Activated gamma-delta T cell treated with Interleukin-2 at 50 U/mL for 16 hours (primary cell): ENCODE results near the gene SNRNP35.
A peak's percentile ranks its signal among the peaks of the same experiment; 100 is the strongest.
"Not testable (repeated sequence)": the region's sequence is repeated elsewhere in the genome, so short reads cannot be mapped to it uniquely, and the experiment has no call there.

Experiments
- DNase-seq: peaks from one replicate; pipeline ENCODE4 v3.0.0-alpha.2; 2020

Gene SNRNP35, protein sequence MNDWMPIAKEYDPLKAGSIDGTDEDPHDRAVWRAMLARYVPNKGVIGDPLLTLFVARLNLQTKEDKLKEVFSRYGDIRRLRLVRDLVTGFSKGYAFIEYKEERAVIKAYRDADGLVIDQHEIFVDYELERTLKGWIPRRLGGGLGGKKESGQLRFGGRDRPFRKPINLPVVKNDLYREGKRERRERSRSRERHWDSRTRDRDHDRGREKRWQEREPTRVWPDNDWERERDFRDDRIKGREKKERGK

DNA sequence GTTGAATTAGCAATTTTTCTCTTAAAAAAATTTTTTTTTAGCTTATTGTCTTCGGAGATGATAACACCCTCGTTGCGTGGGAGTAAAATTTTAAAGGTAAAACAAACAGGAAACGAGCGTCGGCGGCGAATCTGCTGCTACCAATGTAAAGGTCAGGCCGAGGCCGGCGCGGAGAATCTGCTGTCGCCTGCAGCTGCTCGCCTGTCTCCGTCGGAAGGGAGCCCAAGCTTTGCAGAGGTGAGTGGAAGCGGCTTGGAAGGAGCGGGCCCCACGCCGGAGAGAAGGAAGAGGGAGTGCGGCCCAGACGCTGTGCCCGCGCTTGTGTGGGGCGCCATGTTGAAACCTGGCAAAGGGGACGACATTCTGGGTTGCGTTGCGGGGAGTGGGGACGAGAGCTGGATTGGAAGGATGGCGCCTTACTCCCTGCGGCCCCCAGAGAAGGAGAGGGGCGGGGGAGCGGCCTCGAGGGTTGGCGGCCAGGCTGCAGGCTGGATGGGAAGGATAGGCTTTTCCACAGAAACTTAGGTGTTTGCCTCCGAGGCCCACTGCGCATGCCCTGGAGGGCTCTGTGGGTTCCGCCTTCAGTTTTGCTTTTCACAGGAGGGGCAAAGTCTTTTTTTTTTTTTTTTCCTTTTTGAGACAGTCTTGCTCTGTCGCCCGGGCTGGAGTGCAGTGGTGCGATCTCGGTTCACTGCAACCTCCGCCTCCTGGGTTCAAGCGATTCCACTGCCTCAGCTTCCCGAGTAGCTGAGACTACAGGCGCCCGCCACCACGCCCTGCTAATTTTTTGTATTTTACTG is at the start of gene SNRNP35:
Gene SNRNP35 (plus strand): TSS at position 160 of the 800 bp plus-strand sequence. CDS start 7,402 bp downstream, outside the sequence.
- DNase-seq: peak; percentile 86

DNA sequence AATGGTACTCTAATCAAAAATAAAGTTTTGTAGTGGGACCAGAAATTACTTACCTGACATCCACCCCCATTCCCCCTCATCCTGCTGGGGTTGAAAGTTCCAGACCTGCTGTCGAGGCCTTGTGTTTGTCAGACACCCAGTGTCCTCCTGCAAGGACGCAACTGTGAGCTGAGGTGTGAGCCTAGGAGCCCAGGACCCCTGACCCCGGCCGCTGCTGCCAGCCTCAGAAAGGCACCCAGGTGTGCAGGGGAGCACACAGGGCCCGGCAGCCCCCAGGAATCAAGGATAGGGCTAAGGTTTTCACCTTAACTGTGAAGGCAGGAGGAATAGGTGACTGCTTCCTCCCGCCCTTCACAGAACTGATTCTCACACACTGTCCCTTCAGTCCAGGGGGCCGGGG is 49.3 kb upstream of the SNRNP35 start:
- not testable (repeated sequence) for DNase-seq

DNA sequence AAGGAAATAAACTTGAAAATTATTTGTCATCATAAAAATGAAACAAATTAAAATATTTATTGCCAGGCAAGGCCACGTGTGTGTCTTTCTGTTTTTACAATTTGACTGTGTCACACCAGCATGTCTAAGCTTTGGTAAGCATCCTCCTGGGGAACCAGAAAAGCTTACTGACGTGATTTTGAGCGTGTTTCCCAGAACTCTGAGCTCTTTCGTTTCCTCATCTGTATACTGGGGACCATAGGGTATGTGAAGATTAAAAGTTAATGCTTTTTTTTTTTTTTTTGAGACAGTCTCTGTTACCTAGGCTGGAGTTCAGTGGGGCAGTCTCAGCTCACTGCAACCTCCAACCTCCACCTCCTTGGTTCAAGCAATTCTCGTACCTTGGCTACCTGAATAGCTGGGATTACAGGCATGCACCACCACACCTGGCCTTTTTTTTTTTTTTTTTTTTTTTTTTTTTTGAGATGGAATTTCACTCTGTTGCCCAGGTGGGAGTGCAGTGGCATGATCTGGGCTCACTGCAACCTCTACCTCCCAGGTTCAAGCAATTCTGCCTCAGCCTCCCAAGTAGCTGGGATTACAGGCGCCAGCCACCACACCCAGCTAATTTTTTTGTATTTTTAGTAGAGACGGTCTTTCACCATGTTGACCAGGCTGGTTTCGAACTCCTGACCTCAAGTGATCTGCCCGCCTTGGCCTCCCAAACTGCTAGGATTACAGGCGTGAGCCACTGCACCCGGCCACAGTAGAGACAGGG is 48.5 kb upstream of the SNRNP35 start:
- DNase-seq: not testable (repeated sequence)

DNA sequence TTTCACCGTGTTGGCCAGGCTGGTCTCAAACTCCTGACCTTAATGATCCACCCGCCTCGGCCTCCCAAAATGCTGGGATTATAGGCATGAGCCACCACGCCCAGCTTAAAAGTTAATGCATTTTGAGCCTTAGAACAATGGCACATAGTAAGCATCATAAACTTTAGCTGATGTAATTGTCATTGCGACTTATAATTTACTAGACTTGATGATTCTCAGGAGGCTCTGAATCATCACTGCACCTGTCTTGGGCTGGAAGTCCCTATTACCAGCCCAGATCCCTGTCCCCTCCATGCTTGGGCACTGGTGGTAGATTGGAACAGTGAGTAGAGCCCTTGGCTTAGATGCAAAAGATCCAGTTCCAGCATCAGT is 47.9 kb upstream of the SNRNP35 start:
- no peak for DNase-seq

DNA sequence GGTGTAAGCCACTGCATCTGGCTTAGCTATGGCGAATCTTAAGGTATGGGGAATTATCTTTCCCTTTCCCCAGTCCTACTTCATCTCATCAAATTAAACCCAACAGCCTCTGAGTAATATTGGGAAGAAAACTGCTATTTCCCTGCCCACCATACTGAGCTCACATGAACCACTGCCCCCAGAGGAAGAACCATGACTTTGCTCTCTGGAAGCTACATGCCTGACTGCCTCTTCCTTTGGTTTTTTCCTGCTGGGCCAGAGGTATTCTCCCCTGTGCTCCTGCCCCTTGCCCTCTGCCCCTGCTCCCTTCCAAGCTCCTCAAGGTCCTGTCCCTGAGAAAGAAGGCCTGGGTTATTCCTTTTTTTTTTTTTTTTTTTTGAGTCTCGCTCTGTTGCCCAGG is 36.6 kb upstream of the SNRNP35 start:
- no peak for DNase-seq

DNA sequence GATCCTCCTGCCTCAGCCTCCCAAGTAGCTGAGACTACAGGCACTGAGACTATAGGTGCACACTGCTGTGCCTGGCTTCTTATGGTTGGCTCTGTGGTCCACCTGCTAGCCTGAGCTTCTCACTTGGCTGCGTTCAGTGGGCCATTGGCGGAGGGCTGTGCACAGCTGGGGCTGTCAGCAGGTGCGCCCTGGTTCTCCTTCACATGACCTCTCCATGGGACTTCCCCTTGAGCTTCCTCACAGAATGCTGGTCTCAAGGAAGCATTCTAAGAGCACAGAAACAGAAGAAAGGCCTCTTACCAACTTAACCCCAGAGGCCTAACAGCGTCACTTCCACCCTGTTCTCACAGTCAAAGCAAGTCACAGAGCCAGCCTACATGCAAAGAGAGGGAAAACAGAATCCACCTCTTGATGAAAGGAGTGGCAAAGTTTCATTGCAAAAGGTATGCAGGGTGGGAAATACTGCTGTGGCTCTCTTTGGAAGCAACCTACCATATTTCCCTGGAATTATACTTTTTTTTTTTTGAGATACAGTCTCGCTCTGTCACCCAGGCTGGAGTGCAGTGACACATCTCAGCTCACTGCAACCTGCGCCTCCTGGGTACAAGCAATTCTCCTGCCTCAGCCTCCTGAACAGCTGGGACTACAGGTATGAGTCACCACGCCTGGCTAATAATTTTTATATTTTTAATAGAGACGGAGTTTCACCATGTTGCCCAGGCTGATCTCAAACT is 30.7 kb upstream of the SNRNP35 start:
- no peak for DNase-seq

DNA sequence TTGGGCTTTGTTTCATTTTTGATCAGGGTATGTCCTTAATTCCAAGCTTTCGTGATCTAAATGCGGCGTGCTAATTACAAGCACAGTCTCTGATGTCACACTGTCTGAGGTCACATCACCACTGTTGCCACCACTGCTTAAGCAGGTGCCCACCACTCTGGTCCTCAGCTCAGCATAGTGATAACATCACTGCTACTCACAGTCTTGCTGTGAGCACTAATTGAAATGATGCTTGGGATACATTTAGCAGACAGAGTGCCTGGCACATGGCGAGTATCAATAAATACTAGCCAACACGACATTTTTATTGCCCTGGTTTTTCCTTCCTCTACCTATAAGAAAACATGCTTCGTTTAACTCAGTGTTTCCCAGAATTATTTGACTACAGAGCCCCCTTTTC is 29.3 kb upstream of the SNRNP35 start:
- DNase-seq: no peak

DNA sequence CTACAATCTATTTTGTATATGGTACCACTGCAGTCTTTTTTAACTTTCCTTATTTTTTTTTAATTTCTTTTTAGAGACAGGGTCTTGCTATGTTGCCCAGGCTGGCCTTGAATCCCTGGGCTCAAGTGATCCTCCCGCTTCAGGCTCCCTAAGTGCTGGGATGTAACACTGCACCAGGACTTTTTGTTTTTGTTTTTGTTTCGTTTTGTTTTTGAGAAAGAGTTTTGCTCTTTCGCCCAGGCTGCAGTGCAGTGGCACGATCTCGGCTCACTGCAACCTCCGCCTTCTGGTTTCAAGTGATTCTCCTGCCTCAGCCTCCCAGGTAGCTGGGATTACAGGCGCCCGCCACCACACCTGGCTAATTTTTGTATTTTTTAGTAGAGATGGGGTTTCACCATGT is 28.8 kb upstream of the SNRNP35 start:
- DNase-seq: not testable (repeated sequence)

DNA sequence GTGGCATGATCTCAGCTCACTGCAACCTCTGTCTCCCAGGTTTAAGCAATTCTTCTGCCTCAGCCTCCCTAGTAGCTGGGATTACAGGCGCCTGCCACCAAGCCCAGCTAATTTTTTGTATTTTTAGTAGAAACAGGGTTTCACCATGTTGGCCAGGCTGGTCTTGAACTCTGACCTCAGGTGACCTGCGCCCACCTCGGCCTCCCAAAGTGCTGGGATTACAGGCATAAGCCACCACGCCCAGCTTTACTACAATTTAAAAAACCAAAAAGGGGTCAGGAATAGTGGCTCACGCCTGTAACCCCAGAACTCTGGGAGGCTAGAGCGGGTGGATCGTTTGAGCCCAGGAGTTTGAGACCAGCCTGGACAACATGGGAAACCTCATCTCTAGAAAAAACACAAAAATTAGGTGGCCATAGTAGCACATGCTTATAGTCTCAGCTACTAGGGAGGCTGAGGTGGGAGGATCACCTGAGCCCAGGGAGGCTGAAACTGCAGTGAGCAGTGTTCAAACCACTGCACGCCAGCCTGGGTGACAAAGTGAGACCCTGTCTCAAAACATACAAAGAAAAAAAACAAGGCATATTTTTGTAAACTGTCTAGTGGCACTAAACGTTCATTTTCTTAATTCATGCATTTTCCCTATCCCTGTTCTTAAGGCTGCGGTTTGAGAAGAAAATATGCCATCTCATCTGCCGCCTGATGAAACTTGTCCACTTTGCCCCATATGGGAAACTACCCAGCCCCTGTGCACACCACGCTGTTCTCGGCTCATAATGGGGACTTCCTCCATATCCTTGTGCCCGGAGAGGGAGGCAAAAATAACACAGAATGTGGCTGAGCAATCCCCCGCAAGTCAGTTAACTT is 25.8 kb upstream of the SNRNP35 start:
- not testable (repeated sequence) for DNase-seq

DNA sequence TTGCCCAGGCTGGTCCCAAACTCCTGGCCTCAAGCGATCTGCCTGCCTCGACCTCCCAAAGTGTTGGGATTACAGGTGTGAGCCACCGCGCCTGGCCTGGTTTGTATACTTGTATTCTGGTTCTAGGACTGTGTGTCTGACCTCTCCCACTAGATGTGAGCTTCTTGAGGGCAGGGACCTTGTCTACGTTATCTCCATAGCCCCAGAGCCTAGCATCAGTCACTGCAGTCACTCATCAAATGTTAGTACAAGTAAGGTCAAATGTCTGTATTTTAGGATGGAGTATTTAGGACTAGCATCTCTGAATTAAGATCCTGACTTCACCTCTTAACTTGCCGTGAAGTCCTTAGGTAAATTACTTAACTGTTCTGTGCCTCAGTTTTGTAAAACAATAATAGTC is 24.3 kb upstream of the SNRNP35 start:
- DNase-seq: no peak

DNA sequence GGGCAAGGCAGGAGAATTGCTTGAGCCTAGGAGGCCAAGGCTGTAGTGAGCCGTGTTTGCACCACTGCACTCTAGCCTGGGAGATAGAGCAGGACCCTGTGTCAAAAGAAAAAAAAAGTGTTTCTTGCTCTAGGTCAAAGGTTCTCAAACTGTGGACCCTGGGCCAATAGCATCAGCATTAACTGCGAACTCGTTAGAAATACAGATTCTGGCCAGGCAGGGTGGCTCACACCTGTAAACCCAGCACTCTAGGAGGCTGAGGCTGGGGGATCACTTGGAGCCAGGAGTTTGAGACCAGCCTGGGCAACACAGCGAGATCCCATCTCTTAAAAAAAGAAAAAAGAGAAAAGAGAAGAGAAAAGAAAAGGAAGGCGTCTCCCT is 22.3 kb upstream of the SNRNP35 start:
- DNase-seq: no peak

DNA sequence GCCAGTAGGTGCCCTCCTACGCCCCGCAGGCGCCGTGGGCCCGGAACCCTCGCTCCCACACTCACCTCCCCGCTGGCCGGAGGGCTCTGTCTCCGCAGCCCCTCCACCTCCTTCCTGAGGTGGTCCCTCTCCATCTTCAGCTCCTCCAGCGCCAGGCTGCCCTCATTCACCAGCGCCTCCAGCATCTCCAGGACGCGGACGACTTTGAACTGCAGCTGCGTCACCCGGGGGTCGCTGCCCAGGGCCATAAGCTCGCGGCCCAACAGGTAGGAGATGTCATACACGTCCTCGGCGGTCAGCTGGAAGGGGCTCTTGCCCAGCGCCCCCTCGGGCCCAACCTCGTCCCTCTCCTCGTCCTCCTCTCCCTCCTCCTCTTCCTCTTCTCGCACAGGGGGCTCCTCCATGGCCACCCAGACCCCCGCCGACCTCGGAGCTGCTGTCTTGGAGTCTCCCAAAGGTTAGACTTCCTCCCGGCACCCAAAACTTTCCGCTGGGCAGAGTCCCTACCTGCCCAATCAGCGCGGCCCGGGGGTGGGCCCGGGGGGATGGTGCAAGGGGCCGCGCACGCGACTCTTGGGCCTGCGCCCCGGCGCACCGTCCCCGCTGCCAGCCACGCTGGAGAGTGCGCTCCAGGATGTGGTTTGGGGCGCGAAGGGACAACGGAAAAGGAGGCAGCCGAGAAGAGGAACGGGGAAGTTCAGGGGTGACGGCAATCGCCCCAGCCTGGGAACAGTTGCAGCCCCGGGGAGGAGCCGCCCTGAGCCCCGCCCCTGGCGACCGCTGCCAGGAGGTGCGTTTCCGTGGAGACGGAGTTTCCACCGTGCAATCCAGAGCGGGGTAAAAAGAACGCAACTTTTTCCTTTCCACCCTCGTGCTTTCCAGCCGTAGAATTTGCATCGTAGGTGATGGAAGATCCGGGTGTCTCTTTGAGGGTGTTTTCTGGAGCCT is 21.6 kb upstream of the SNRNP35 start, which contains the start of gene RILPL2:
Gene RILPL2 (minus strand): TSS at position 668 of the 948 bp plus-strand sequence. CDS start 264 bp downstream, at position 404.
- DNase-seq: peak; percentile 82

DNA sequence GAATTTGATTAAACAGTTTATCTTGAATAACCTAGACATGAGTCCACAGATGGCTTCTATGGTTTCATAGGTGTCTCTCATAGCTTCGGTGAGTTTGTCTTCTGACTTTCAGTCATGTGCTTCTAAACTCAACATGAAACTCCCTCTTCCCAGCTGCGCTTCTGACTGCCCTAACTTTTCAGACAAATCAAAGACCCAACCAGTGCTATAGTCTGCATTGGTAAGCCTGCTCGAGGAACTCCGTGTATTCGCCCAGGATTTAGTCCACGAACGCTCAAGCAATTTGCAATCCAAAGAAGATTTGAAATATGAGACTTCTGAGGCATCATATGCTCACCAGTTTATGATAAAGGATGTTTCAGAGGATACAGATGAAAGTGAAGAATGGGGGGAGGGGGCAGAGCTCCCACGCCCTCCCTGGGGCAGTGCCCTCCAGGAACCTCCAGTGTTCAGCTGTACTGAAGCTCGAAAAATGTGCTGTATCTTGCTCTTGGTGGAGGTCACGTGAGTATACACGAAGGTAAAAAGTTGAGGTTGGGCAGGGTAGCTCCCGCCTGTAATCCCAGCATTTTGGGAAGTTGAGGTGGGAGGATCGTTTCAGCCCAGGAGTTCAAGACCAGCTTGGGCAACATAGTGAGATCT is 16.3 kb upstream of the SNRNP35 start:
- no peak for DNase-seq

DNA sequence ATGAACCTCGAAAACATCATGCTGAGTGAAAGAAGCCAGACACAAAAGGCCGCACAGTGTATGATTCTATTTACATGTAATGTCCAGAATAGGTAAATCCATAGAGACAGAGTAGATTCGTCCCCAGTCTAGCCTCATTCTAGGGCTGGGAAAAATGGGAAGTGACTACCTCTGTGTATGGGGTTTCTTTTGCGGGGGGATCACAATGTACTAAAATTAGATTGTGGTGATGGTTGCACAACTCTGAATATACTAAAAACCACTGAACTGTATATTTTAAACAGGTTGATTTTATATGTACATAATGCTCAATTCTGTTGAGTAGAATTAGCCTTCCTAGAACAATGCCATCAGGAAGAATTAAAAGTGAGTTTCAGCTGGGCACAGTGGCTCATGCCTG is 15.2 kb upstream of the SNRNP35 start:
- DNase-seq: no peak

DNA sequence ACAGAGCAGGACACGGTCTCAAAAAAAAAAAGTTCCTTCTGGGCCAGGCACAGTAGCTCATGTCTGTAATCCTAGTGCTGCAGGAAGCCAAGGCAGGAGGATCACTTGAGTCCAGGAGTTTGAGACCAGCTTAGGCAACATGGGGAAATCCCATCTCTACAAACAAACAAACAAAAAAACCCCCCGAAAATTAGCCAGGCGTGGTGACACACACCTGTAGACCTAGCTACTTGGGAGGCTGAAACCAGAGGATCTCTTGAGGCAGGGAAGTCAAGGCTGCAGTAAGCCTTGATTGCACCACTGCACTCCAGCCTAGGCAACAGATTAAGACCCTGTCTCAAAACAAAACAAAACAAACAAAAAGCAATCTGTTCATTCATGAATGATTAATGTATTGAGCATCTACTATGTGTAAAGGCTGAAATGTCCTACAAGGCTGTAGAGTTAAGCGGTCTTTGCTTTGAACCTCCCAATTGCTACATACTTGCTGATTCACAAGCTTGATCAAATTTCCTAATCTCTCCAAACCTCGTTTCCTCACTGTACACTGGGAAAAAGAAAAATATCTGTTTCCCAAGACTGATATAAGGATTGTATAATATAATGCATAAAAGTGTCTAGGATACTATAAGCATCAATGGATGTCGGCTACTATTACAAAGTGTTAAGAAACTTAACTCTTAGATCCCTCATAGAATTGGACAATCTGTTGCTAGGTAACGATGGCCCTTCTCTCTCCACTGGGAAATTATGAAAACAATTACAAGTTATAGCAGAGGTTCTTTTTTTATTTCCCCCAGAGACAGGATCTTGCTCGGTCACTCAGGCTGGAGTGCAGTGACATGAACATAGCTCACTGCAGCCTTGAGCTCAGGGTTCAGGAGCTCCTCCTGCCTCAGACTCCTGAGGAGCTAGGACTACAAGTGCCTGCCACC is 13.6 kb upstream of the SNRNP35 start:
- DNase-seq: no peak

DNA sequence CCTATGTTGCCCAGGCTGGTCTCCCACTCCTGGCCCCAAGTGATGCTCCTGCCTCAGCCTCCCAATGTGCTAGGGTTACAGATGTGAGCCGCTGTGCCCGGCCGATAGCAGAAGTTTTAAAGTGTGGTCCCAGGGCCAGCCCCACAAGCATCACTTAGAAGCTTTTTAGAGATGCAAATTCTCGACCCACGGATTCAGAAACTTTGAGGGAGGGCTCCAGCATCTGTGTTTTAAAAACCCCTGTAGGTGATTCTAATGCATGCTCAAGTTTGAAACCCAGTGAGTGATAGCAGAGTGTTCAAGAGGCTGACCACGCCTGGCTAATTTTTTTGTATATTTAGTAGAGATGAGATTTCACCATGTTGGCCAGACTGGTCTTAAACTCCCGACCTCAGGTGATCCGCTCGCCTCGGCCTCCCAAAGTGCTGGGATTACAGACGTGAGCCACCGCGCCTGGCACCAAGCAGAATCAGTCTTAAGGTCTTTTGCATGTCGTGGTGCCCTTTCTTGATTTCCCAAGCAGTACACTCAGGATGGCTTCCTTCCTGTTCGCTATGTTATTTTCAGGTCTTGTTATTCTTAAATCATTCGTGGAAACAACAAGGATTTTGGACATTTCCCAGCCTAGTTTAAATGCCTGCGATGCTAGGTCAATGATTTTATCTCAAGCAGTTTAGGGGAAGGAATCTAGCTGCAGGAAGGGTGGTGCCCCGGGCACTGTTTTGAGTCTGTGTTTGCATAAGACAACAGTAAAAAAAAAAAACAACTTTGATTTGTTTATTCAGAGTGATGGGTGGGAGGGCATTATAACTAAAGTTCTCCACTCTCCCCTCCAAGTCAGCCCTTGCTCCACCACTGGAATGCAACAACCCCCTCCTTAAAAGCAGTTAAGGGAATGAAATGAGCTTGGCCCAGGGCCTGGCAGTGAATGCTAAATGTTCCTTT is 12.3 kb upstream of the SNRNP35 start:
- DNase-seq: no peak

DNA sequence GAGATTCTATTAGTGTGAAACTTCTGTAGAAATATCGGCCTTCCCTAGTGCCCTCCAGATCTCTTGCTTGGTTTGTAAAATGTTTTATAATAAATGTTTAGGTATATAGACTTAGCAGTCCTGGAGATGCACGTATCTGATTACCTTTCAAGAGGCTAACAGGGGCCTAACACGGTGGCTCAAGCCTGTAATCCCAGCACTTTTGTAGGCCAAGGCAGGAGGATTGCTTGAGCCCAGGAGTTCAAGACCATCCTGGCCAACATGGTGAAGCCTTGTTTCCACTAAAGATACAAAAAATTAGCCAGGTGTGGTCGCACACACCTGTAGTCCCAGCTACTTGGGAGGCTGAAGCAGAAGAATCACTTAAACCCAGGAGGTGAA is 11.6 kb upstream of the SNRNP35 start:
- no peak for DNase-seq

DNA sequence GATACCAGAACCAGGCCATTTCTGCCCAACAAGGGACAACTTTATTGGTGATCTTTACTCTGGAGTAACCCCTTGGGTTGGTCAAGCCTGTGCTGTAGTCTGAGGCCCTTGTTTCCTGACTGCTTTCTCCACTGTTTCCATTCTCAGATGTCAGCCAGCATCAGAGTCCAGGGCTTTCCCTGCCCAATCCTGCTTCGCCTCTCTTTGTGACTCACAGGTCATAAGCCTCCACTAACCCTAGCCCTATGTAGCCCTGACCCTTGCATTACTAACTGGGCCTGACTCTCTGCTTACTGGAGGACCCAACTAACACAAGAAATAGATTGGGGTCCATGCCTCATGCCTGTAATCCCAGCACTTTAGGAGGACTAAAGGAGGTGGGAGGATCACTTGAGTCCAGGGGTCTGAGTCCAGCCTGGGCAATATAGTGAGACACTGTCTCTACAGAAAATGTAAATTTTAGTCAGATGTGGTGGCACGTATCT is 8.6 kb upstream of the SNRNP35 start:
- no peak for DNase-seq
